ENCODE data around the gene ZNF106. TPM values are rescaled to one million over a fixed set of nuclear protein-coding genes. Genes with fewer than 3 reads are reported as not detected.

The ZNF106 gene
- total RNA-seq, 2 experiments from 2014 or later: 40.8 to 41.2 TPM

GRCh38 chr15:42427429-42428223 lies 63.3 kb downstream of the ZNF106 start:
- intact Hi-C loops (cut with micrococcal nuclease): no loop called here
- CTCF ChIA-PET: no interaction called here
- Mint-ChIP-seq H3K27ac (no peak overlapping the region), H3K36me3 (ENCODE audit: low read depth) (peaks cover 13% of the 10 kb centered on the region), H3K4me3 (no peak overlapping the region), H3K4me1 (ENCODE audit: low read depth) (peaks cover 3% of the 10 kb centered on the region), H3K27me3 (ENCODE audit: low read depth) (no peaks in the 10 kb centered on the region), H3K9me3 (no peaks in the 10 kb centered on the region)
- DNase-seq: no peak

GRCh38 chr15:42421376-42421775 lies 69.6 kb downstream of the ZNF106 start:
- DNase-seq: no peak
- H3K4me1 Mint-ChIP-seq (ENCODE audit: low read depth): no peaks in the 10 kb centered on the region
- no peaks in the 10 kb centered on the region for H3K27me3 Mint-ChIP-seq (ENCODE audit: low read depth)
- H3K4me3 Mint-ChIP-seq: no peak overlapping the region
- no peak overlapping the region for H3K27ac Mint-ChIP-seq
- CTCF ChIA-PET: no interaction called here
- peaks cover 24% of the 10 kb centered on the region for H3K36me3 Mint-ChIP-seq (ENCODE audit: low read depth)
- H3K9me3 Mint-ChIP-seq: no peaks in the 10 kb centered on the region
- intact Hi-C loops (cut with micrococcal nuclease): no loop called here

GRCh38 chr15:42419369-42419768 lies 71.6 kb downstream of the ZNF106 start:
- Mint-ChIP-seq H3K27me3 (ENCODE audit: low read depth) (no peaks in the 10 kb centered on the region), H3K36me3 (ENCODE audit: low read depth) (peaks cover 24% of the 10 kb centered on the region), H3K27ac (no peak overlapping the region), H3K9me3 (no peaks in the 10 kb centered on the region), H3K4me3 (no peak overlapping the region), H3K4me1 (ENCODE audit: low read depth) (no peaks in the 10 kb centered on the region)
- no peak for DNase-seq
- intact Hi-C loops (cut with micrococcal nuclease): no loop called here
- CTCF ChIA-PET: no interaction called here

DNA sequence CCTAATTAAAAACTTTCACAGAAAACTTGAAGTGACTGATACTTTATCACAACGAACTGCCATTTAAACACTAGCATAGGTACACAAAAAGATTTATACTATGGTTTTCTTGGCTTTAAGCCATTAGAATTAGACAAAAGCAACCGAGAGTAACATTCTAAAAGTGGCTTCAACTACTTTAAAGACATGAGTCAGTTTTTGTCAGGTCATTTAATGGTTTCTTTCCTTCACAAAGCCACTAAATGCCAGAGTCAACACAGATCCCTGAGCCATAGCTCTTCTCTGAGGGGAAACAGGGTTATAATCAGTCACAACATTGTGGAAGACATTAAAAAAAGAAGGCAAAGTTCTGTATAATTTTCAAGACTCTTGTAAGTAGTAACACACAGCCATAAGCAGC lies 77.0 kb downstream of the ZNF106 start:
- H3K9me3 Mint-ChIP-seq: no peaks in the 10 kb centered on the region
- H3K27me3 Mint-ChIP-seq (ENCODE audit: low read depth): no peaks in the 10 kb centered on the region
- no peaks in the 10 kb centered on the region for H3K4me1 Mint-ChIP-seq (ENCODE audit: low read depth)
- no peak overlapping the region for H3K4me3 Mint-ChIP-seq
- H3K27ac Mint-ChIP-seq: no peak overlapping the region
- peaks cover 17% of the 10 kb centered on the region for H3K36me3 Mint-ChIP-seq (ENCODE audit: low read depth)
- CTCF ChIA-PET: no interaction called here
- intact Hi-C loops (cut with micrococcal nuclease): no loop called here
- no peak for DNase-seq

DNA sequence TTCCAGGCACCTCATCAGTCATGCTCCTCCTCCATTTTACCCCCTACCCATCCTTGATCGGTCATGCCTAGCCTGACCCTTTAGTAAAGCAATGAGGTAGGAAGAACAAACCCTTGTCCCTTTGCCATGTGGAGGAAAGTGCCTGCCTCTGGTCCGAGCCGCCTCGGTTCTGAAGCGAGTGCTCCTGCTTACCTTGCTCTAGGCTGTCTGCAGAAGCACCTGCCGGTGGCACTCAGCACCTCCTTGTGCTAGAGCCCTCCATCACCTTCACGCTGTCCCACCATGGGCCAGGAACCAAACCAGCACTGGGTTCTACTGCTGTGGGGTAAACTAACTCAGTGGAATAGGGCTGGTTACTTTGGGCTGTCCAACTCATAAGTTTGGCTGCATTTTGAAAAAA lies 79.1 kb downstream of the ZNF106 start:
- Mint-ChIP-seq H3K4me3 (no peak overlapping the region), H3K4me1 (ENCODE audit: low read depth) (no peaks in the 10 kb centered on the region), H3K9me3 (no peaks in the 10 kb centered on the region), H3K27ac (no peak overlapping the region), H3K27me3 (ENCODE audit: low read depth) (no peaks in the 10 kb centered on the region), H3K36me3 (ENCODE audit: low read depth) (peaks cover 10% of the 10 kb centered on the region)
- no peak for DNase-seq
- CTCF ChIA-PET: no interaction called here
- intact Hi-C loops (cut with micrococcal nuclease): no loop called here

DNA sequence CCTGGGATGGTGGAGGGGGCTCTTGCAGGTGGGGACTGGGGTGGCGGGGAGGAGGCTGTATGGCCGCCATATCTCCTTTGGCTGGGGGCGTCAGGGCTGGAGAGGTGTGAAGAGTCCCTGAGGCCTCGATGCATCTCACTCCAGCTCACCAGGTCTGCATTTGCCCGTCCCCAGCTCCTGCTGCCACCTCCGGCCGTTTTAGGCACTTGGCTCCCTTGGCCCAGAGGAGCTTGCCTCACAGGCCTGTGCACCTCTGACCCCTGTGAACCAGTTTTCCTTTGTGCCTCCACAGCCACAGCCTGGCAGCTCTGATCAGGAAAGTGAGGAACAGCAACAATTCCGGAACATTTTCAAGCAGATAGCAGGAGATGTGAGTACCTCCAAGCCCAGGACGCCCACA lies 81.9 kb downstream of the ZNF106 start:
- H3K4me3 Mint-ChIP-seq: no peak overlapping the region
- H3K9me3 Mint-ChIP-seq: no peaks in the 10 kb centered on the region
- DNase-seq: no peak
- no peaks in the 10 kb centered on the region for H3K27me3 Mint-ChIP-seq (ENCODE audit: low read depth)
- intact Hi-C loops (cut with micrococcal nuclease): no loop called here
- CTCF ChIA-PET: interaction anchor here (0.6 kb wide), 1 partner anchor 277 kb away, joined by 3 read pairs; no protein-coding TSS in a partner anchor
- H3K27ac Mint-ChIP-seq: no peak overlapping the region
- no peaks in the 10 kb centered on the region for H3K4me1 Mint-ChIP-seq (ENCODE audit: low read depth)
- peaks cover 6% of the 10 kb centered on the region for H3K36me3 Mint-ChIP-seq (ENCODE audit: low read depth)

GRCh38 chr15:42408178-42408577 lies 82.8 kb downstream of the ZNF106 start:
- intact Hi-C loops (cut with micrococcal nuclease): no loop called here
- Mint-ChIP-seq H3K27ac (no peak overlapping the region), H3K36me3 (ENCODE audit: low read depth) (peaks cover 6% of the 10 kb centered on the region), H3K27me3 (ENCODE audit: low read depth) (no peaks in the 10 kb centered on the region), H3K9me3 (no peaks in the 10 kb centered on the region), H3K4me1 (ENCODE audit: low read depth) (no peaks in the 10 kb centered on the region), H3K4me3 (no peak overlapping the region)
- DNase-seq: no peak
- CTCF ChIA-PET: interaction anchor here (0.6 kb wide), 1 partner anchor 276 kb away, joined by 3 read pairs; no protein-coding TSS in a partner anchor

- no peak overlapping the region for H3K27ac Mint-ChIP-seq
- H3K4me1 Mint-ChIP-seq (ENCODE audit: low read depth): no peaks in the 10 kb centered on the region
- H3K27me3 Mint-ChIP-seq (ENCODE audit: low read depth): no peaks in the 10 kb centered on the region
- peaks cover under 1% of the 10 kb centered on the region for H3K36me3 Mint-ChIP-seq (ENCODE audit: low read depth)
- DNase-seq: no peak
- H3K4me3 Mint-ChIP-seq: no peak overlapping the region
- CTCF ChIA-PET: no interaction called here
- intact Hi-C loops (cut with micrococcal nuclease): no loop called here
- no peaks in the 10 kb centered on the region for H3K9me3 Mint-ChIP-seq
These were observed 85.0 kb downstream of the ZNF106 start for GRCh38 chr15:42405863-42406482.

DNA sequence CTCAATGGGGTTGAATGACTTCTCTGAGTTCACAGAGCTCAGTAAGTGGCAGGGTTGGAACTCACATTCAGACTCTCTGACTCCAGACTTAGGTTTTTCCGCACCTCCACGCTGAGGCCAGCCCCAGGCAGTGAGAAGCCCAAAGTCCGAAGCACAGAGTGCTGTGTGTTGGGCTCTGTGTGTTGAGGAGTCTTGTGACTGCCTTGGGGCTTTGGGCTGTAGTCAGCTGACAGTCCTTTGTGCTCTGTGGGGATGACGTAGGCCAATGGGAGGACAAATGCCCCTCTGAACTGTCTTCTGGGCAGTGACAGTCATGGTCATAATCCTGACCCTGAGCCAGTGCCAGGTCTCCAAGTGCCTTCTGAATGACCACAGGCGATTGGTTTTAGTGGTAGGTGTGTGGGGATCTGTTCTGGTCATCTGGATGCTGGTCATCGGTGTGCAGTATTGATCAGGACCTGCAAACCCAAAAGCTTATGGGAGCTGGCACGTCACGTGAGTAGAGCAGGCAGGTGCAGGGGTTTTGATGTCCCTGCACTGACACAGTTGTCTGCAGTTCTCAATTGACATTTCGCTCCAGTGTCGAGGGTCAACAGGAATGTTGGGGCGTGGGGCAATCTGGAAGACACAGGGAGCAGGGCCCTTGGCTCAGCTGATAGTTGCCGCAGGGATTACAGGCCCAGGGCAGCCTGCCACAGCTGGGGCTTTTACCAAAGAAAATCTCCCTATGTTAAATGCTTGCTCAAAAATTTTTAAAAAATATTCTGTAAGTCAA lies 86.3 kb downstream of the ZNF106 start:
- intact Hi-C loops (cut with micrococcal nuclease): no loop called here
- no peaks in the 10 kb centered on the region for H3K9me3 Mint-ChIP-seq
- H3K36me3 Mint-ChIP-seq (ENCODE audit: low read depth): no peaks in the 10 kb centered on the region
- H3K4me3 Mint-ChIP-seq: no peak overlapping the region
- no peaks in the 10 kb centered on the region for H3K27me3 Mint-ChIP-seq (ENCODE audit: low read depth)
- no peak for DNase-seq
- no peaks in the 10 kb centered on the region for H3K4me1 Mint-ChIP-seq (ENCODE audit: low read depth)
- CTCF ChIA-PET: no interaction called here
- no peak overlapping the region for H3K27ac Mint-ChIP-seq

- CTCF ChIA-PET: no interaction called here
- no peaks in the 10 kb centered on the region for H3K27me3 Mint-ChIP-seq (ENCODE audit: low read depth)
- no peak for DNase-seq
- H3K9me3 Mint-ChIP-seq: no peaks in the 10 kb centered on the region
- no peaks in the 10 kb centered on the region for H3K36me3 Mint-ChIP-seq (ENCODE audit: low read depth)
- no peak overlapping the region for H3K4me3 Mint-ChIP-seq
- intact Hi-C loops (cut with micrococcal nuclease): no loop called here
- no peaks in the 10 kb centered on the region for H3K4me1 Mint-ChIP-seq (ENCODE audit: low read depth)
- no peak overlapping the region for H3K27ac Mint-ChIP-seq
These were observed 87.6 kb downstream of the ZNF106 start for GRCh38 chr15:42403389-42403788.

DNA sequence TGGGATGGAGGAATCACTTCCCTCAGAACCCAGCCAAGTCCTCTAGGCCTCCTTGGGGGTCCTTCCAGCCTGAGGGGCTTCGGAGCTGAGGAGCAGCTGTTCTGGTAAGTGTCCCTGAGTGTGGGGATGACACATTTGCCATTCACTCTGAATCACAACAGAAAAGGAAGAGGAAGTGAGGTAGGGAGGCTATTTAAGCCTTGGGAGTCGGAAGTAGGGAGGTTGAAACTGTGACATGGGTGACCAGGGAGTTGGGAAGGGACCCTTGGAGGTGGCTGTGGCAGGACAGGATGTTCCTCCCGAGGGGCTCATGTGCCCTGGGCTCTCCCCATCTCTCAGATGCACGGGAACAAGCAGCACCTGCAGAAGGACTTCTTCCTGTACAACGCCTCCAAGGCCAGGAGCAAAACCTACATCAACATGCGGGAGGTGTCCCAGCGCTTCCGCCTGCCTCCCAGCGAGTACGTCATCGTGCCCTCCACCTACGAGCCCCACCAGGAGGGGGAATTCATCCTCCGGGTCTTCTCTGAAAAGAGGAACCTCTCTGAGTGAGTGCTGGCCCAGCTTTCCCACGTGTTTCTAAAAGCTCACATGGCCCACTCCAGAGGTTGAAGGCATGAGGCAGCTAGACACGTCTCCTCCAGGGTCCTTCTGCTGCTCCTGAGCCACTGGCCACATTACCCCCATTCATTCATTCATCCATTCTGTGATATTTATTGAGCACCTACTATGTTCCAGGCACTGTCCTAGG lies 88.3 kb downstream of the ZNF106 start:
- Mint-ChIP-seq H3K4me1 (ENCODE audit: low read depth) (no peaks in the 10 kb centered on the region), H3K9me3 (no peaks in the 10 kb centered on the region), H3K27ac (no peak overlapping the region), H3K36me3 (ENCODE audit: low read depth) (no peaks in the 10 kb centered on the region), H3K4me3 (no peak overlapping the region), H3K27me3 (ENCODE audit: low read depth) (no peaks in the 10 kb centered on the region)
- intact Hi-C loops (cut with micrococcal nuclease): no loop called here
- DNase-seq: no peak
- CTCF ChIA-PET: no interaction called here
